ENCODE data around the gene LTO1.

GRCh38 chr11:69707176-69707575 lies 32.0 kb upstream of the LTO1 start:
- TF ChIP-seq CTCF (IDR thresholded peaks at IDR 0.05): no peak
- TF ChIP-seq POLR2A (IDR thresholded peaks at IDR 0.05): no peak

Data from lower leg skin (tissue), 3 donors.